OCI-LY7 (cell line): ENCODE measurements around the gene IL17REL. TPM values are rescaled to one million over a fixed set of nuclear protein-coding genes. Genes with fewer than 3 reads are reported as not detected.

Experiments used
- BruUV-seq: library from RNA; stranded (reverse); fragments of 400-500 nt; replicated peaks from 2 replicates; lab custom pipeline; 2021; lab: Mats Ljungman, UMichigan
- CTCF ChIA-PET: fragments of 300-600 bp; sonication (Branson Sonifier 250); formaldehyde crosslinking; loops from one replicate; lab custom pipeline; 2022; ENCODE audit warnings: antibody characterized with exemption; ENCODE audit not compliant: unreplicated experiment; lab: Charles Lee
- POLR2A ChIA-PET: fragments of 300-600 bp; sonication (Branson Sonifier 250); formaldehyde crosslinking; loops from one replicate; lab custom pipeline; 2022; ENCODE audit warnings: antibody characterized with exemption; lab: Charles Lee
- DNase-seq: peaks from one replicate; pipeline ENCODE4 v3.0.0-alpha.2; 2015; ENCODE audit warnings: low spot score
- H2AFZ ChIP-seq: fragments of 200-600 bp; sonication (generic), shearing (Covaris generic); 2 replicates; pipeline ENCODE4 v1.6.1; 2014; ENCODE audit warnings: mild to moderate bottlenecking, antibody characterized with exemption, low read length, moderate library complexity
- H3K27ac ChIP-seq: fragments of 200-600 bp; sonication (generic); 2 replicates; pipeline ENCODE4 v1.5.1; 2014; ENCODE audit warnings: mixed run types, low read depth, mild to moderate bottlenecking, moderate library complexity, low read length, inconsistent platforms; ENCODE audit not compliant: poor library complexity, severe bottlenecking
- H3K36me3 ChIP-seq: fragments of 200-600 bp; sonication (generic); 2 replicates; pipeline ENCODE4 v1.6.1; 2014; ENCODE audit warnings: mild to moderate bottlenecking, antibody characterized with exemption, low read length, moderate library complexity, mixed read lengths; ENCODE audit not compliant: insufficient read depth
- H3K4me1 ChIP-seq: fragments of 200-600 bp; sonication (generic); 2 replicates; pipeline ENCODE4 v1.5.1; 2014; ENCODE audit warnings: mild to moderate bottlenecking, low read length; ENCODE audit not compliant: insufficient read depth, poor library complexity, severe bottlenecking
- H3K4me2 ChIP-seq: fragments of 200-600 bp; sonication (generic); 2 replicates; pipeline ENCODE4 v1.6.1; 2014; ENCODE audit warnings: mild to moderate bottlenecking, low read length
- H3K4me3 ChIP-seq: fragments of 200-600 bp; sonication (generic); 2 replicates; pipeline ENCODE4 v1.5.1; 2014; ENCODE audit warnings: mild to moderate bottlenecking, low read depth, low read length; ENCODE audit not compliant: poor library complexity, severe bottlenecking
- H3K79me2 ChIP-seq: fragments of 200-600 bp; sonication (generic); 2 replicates; pipeline ENCODE4 v1.6.1; 2016; ENCODE audit warnings: low read depth, mild to moderate bottlenecking, low read length, moderate library complexity, mixed read lengths; ENCODE audit not compliant: insufficient read depth
- H3K9me2 ChIP-seq: fragments of 200-600 bp; sonication (generic); 2 replicates; pipeline ENCODE4 v1.6.1; 2016; ENCODE audit warnings: mild to moderate bottlenecking, low read length, mixed read lengths; ENCODE audit not compliant: insufficient read depth
- H3K9me3 ChIP-seq: fragments of 200-600 bp; sonication (generic); 2 replicates; pipeline ENCODE4 v1.6.1; 2014; ENCODE audit warnings: mild to moderate bottlenecking, mixed run types, low read length, mixed read lengths
- H4K20me1 ChIP-seq: fragments of 200-600 bp; sonication (generic); 2 replicates; pipeline ENCODE4 v1.6.1; 2014; ENCODE audit warnings: mild to moderate bottlenecking, antibody characterized with exemption, low read length, moderate library complexity, mixed read lengths; ENCODE audit not compliant: insufficient read depth
- CTCF ChIP-seq: fragments of 200-600 bp; sonication (generic); conservative IDR thresholded peaks from 2 replicates; pipeline ENCODE4 v1.5.1; 2014; ENCODE audit warnings: mild to moderate bottlenecking, antibody characterized with exemption, low read length, moderate library complexity, mixed read lengths
- EZH2phosphoT487 ChIP-seq: fragments of 200-600 bp; sonication (generic); IDR thresholded peaks from 2 replicates; pipeline ENCODE4 v1.6.1; 2018; ENCODE audit warnings: low read depth, borderline replicate concordance, mild to moderate bottlenecking, mixed run types, antibody characterized with exemption, low read length, moderate library complexity, mixed read lengths
- intact Hi-C: fragments of 100-400 bp; cut with micrococcal nuclease; formaldehyde crosslinking; loops from one replicate; pipeline ENCODE4 v1.10.0; 2022; ENCODE audit not compliant: unreplicated experiment
- total RNA-seq, 2 experiments: library from RNA; depleted of rRNA in 1 of 2; stranded (reverse); fragments of >200 nt in 1 of 2; shearing (Covaris generic) in 1 of 2; gene quantifications; 2 replicates each; pipeline ENCODE4 v1.2.3, GENCODE V29; 2014 to 2022

Gene IL17REL
- total RNA-seq, 2 experiments from 2014 or later, result 0.03 TPM; not detected in 1

GRCh38 chr22:49979587-49980264 is 32.8 kb downstream of the IL17REL start:
- TF ChIP-seq CTCF (peak; percentile 84), EZH2phosphoT487 (no peak)
- peak; percentile 62 for DNase-seq
- no TSS peak for BruUV-seq
- H3K4me1 ChIP-seq, result peaks cover 17% of the 10 kb centered on the region
- POLR2A ChIA-PET, result no interaction called here
- intact Hi-C loops, result loop anchor here (5.0 kb wide), 1 partner anchor 53 kb away; no protein-coding TSS in a partner anchor
- H3K9me3 ChIP-seq, result no peaks in the 10 kb centered on the region
- H3K79me2 ChIP-seq, result no peaks in the 10 kb centered on the region
- no peaks in the 10 kb centered on the region for H3K9me2 ChIP-seq
- no peak overlapping the region for H2AFZ ChIP-seq
- H4K20me1 ChIP-seq, result no peaks in the 10 kb centered on the region
- H3K27ac ChIP-seq, result no peak overlapping the region
- CTCF ChIA-PET, result no interaction called here
- no peak overlapping the region for H3K4me3 ChIP-seq
- H3K4me2 ChIP-seq, result no peak overlapping the region
- H3K36me3 ChIP-seq, result no peaks in the 10 kb centered on the region

- POLR2A ChIA-PET, result no interaction called here
- intact Hi-C loops, result loop anchor here (2.0 to 5.0 kb wide), 2 partner anchors 47 to 55 kb away; no protein-coding TSS in a partner anchor
Measured at GRCh38 chr22:49977578-49977977, 35.0 kb downstream of the IL17REL start.

More at GRCh38 chr22:49977578-49977977, 35.0 kb downstream of the IL17REL start:
- no peaks in the 10 kb centered on the region; the same call in 1 of the 2 replicates for H3K9me3 ChIP-seq
- no peaks in the 10 kb centered on the region for H3K9me2 ChIP-seq
- CTCF ChIA-PET, result no interaction called here
- H3K4me2 ChIP-seq, result no peak overlapping the region
- no peaks in the 10 kb centered on the region for H4K20me1 ChIP-seq
- no TSS peak for BruUV-seq
- TF ChIP-seq CTCF, result no peak
- TF ChIP-seq EZH2phosphoT487, result no peak
- H3K27ac ChIP-seq, result no peak overlapping the region
- H3K79me2 ChIP-seq, result no peaks in the 10 kb centered on the region
- peaks cover 17% of the 10 kb centered on the region for H3K4me1 ChIP-seq
- H2AFZ ChIP-seq, result no peak overlapping the region
- DNase-seq, result no peak
- no peaks in the 10 kb centered on the region for H3K36me3 ChIP-seq
- no peak overlapping the region for H3K4me3 ChIP-seq
